K562 (cell line): ENCODE data around the gene FOXK2. TPM values are rescaled to one million over a fixed set of nuclear protein-coding genes. Genes with fewer than 3 reads are reported as not detected.
"Not testable (repeated sequence)": the region's sequence is repeated elsewhere in the genome, so short reads cannot be mapped to it uniquely, and the experiment has no call there.

Experiments used
- ATAC-seq: fragments of 200-7000 bp; cut with Tn5 transposase; 3 replicates; pipeline ENCODE4 v1.9.1; 2020; ENCODE audit warnings: moderate library complexity
- BruUV-seq: library from RNA; stranded (reverse); fragments of 400-500 nt; replicated peaks from 2 replicates; lab custom pipeline; 2021; lab: Mats Ljungman, UMichigan
- CTCF ChIA-PET: fragments of 300-600 bp; formaldehyde crosslinking; extraction: SDS; loops from one replicate; lab custom pipeline; 2021; ENCODE audit warnings: low intra/inter-chr PET ratio; lab: Yijun Ruan, JAX
- POLR2A ChIA-PET: fragments of 300-600, 350-650 bp; sonication (Branson Sonifier 250); formaldehyde crosslinking; extraction: SDS; loops from one replicate; lab custom pipeline; 2021; ENCODE audit warnings: antibody characterized with exemption, inconsistent platforms; lab: Yijun Ruan, JAX
- DNase-seq, 4 experiments: peaks; one replicate each; pipeline versions ENCODE4 v3.0.0 to v3.0.0-alpha.2; 2011 to 2018; ENCODE audit warnings: low spot score in 3 of 4, mixed read lengths in 3 of 4; ENCODE audit errors: extremely low read depth in 1 of 4
- FAIRE-seq: peaks from 2 replicates; lab custom pipeline; 2011; peaks lifted over from hg19 to GRCh38; lab: Jason Lieb, UNC
- H2AFZ ChIP-seq: 2 replicates; pipeline ENCODE4 v1.6.0; 2011; ENCODE audit warnings: low read depth, low read length, control low read depth, inconsistent platforms
- H3K27ac ChIP-seq: fragments of 200-600 bp; 3 replicates; pipeline ENCODE4 v1.8.0; 2011; ENCODE audit warnings: low read depth, mild to moderate bottlenecking, control low read depth, inconsistent platforms, low read length, moderate library complexity, mixed read lengths; ENCODE audit errors: extremely low read depth
- H3K27me3 ChIP-seq, 2 experiments: fragments of 300-600 bp in 1 of 2; 2 replicates in 1 of 2; 3 replicates in 1 of 2; pipeline versions ENCODE4 v1.6.0 to v1.8.0; 2011; ENCODE audit warnings: inconsistent platforms in 2 of 2, low read length in 2 of 2, mild to moderate bottlenecking in 1 of 2, mixed read lengths in 1 of 2, moderate library complexity in 1 of 2; ENCODE audit not compliant: control insufficient read depth in 2 of 2, insufficient read depth in 2 of 2
- H3K36me3 ChIP-seq: fragments of 300-600 bp; 3 replicates; pipeline ENCODE4 v1.8.0; 2011; ENCODE audit warnings: mild to moderate bottlenecking, low read length, inconsistent platforms; ENCODE audit not compliant: control insufficient read depth, insufficient read depth
- H3K4me1 ChIP-seq, 2 experiments: fragments of 200-600 bp in 1 of 2; replicated peaks in 1 of 2; 2 replicates in 1 of 2; 3 replicates in 1 of 2; pipeline versions ENCODE4 v1.5.1 to v1.8.0; 2011; ENCODE audit warnings: inconsistent platforms in 2 of 2, low read length in 2 of 2, mild to moderate bottlenecking in 1 of 2, mixed read lengths in 1 of 2, moderate library complexity in 1 of 2; ENCODE audit not compliant: control insufficient read depth in 2 of 2, insufficient read depth in 2 of 2
- H3K4me2 ChIP-seq: 2 replicates; pipeline ENCODE4 v1.6.1; 2011; ENCODE audit warnings: low read length, control low read depth, inconsistent platforms, mixed read lengths; ENCODE audit not compliant: insufficient read depth
- H3K4me3 ChIP-seq: fragments of 200-600 bp; sonication (generic), shearing (Covaris generic); 2 replicates; pipeline ENCODE4 v1.5.1; 2016; ENCODE audit warnings: control low read depth, inconsistent platforms
- H3K79me2 ChIP-seq: fragments of 200-600 bp; 3 replicates; pipeline ENCODE4 v1.8.0; 2011; ENCODE audit warnings: low read length, inconsistent platforms; ENCODE audit not compliant: control insufficient read depth, insufficient read depth
- H3K9ac ChIP-seq, 2 experiments: 2 replicates each; pipeline versions ENCODE4 v1.6.0 to v1.6.1; 2011; ENCODE audit warnings: low read depth in 2 of 2, low read length in 2 of 2, control low read depth in 1 of 2, inconsistent platforms in 1 of 2, mild to moderate bottlenecking in 1 of 2, mixed read lengths in 1 of 2; ENCODE audit not compliant: insufficient read depth in 1 of 2
- H3K9me1 ChIP-seq: one replicate; pipeline ENCODE4 v1.6.0; 2011; ENCODE audit warnings: inconsistent platforms, mild to moderate bottlenecking, low read length, moderate library complexity; ENCODE audit not compliant: control insufficient read depth, insufficient read depth
- H3K9me3 ChIP-seq: replicated peaks from 2 replicates; pipeline ENCODE4 v1.5.1; 2011; ENCODE audit warnings: low read depth, low read length, inconsistent platforms; ENCODE audit not compliant: control insufficient read depth, insufficient read depth
- H4K20me1 ChIP-seq: replicated peaks from 2 replicates; pipeline ENCODE4 v1.6.1; 2011; ENCODE audit warnings: low read length, inconsistent platforms, mixed read lengths; ENCODE audit not compliant: control insufficient read depth, insufficient read depth
- ARHGAP35 ChIP-seq: fragments of 450-650 bp; IDR thresholded peaks from 2 replicates; pipeline ENCODE4 v1.6.1; 2018; ENCODE audit not compliant: partially characterized antibody
- KLF16 ChIP-seq: IDR thresholded peaks from 2 replicates; pipeline ENCODE4 v1.6.1; 2016; ENCODE audit warnings: antibody characterized with exemption
- WGBS: fragments of 100-300 bp; shearing (Covaris generic); methylation state at CpG from one replicate; pipeline ENCODE4 v1.1.6; 2016; ENCODE audit warnings: low coverage, mixed read lengths; ENCODE audit not compliant: insufficient coverage; ENCODE audit errors: missing lambda C conversion rate; 5-methylcytosine and 5-hydroxymethylcytosine counted together
- in situ Hi-C: fragments of 300-500 bp; cut with MboI; formaldehyde crosslinking; loops from 4 replicates; pipeline ENCODE4 v1.15.0; 2018; ENCODE audit warnings: inconsistent platforms, mixed read lengths
- intact Hi-C: fragments of 100-400 bp; cut with micrococcal nuclease; formaldehyde crosslinking; loops from 2 replicates; pipeline ENCODE4 v1.14.2; 2022
- polyA plus RNA-seq, 8 experiments: library from polyadenylated mRNA; depleted of rRNA in 4 of 8; stranded (reverse) in 5 of 8; unstranded in 3 of 8; fragments of >200 nt; fragmentation: Nextera tagmentation in 2 of 8; fragmentation: Illumina TruSeq in 1 of 8; extraction: Ambion mirVana in 2 of 8; extraction: Trizol in 1 of 8; gene quantifications; 2 replicates each; pipeline versions ENCODE4 v1.2.1 to v1.2.3, GENCODE V29; 2011 to 2014; ENCODE audit warnings: inconsistent platforms in 1 of 8, missing spikeins in 1 of 8
- total RNA-seq, 7 experiments: library from RNA; depleted of rRNA in 6 of 7; stranded (reverse); fragments of >200 nt in 6 of 7; fragmentation: Illumina TruSeq in 2 of 7; extraction: Trizol in 2 of 7; gene quantifications; 2 replicates each; pipeline versions ENCODE4 v1.2.1 to v1.2.3, GENCODE V29; 2011 to 2021; ENCODE audit warnings: low replicate concordance in 1 of 7
- TF ChIP-seq, protein P1 (sequence below): fragments of 450-650 bp; IDR thresholded peaks from 2 replicates; pipeline ENCODE4 v1.6.1; 2018; ENCODE audit not compliant: partially characterized antibody

The FOXK2 gene
- total and polyA plus RNA-seq, 9 of the 15 experiments (the other 6 are each of a cell fraction or from before 2014, with no cell fraction given): 3.0 to 86.0 (median 44.1) TPM

DNA sequence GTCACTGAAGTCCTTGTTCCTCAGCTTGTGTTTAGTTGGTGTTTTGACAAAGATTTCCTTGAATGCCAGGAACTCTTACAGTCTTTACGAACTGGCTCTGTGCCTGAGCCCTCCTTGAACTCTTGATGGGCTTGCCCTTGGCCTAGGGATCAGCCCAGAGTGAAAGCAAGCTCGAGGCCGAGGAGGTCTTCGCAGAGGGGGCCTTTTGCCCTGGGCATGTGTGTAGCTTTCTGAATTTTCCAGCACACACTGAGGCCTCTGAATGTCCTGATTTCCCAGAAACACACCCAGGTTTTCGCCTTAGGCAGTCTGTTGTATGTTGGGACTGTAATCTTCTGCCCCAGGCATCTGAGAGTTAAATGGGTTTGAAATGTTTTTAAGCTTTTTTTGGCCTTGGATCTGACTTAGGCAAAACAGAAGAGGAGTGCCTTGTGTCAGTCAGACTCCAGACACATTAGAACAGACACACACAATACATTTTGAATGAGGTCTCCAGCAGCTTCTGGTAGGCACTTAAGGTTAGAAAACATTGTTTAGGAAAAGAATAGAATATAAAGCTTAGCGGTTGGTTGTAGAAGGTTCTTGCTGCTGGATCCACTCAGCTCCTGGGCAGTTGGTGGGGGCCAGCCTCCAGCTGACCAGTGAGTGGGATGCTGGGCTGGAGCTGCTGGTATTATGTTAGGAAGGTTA lies 17.1 kb downstream of the FOXK2 start:
- H3K4me2 ChIP-seq: no peak overlapping the region
- BruUV-seq: no TSS peak
- ChIA-PET POLR2A (interaction anchor here (1.0 to 3.3 kb wide), 10 partner anchors 8 to 17 kb away, joined by 3 to 16 read pairs (median 6); partner anchors contain the start of gene FOXK2), CTCF (interaction anchor here (1.2 kb wide), 1 partner anchor 15 kb away, joined by 3 read pairs; no protein-coding TSS in a partner anchor)
- in situ Hi-C loops: no loop called here
- H3K27ac ChIP-seq: peak overlapping the region; percentile 38; the same call in 1 of the 3 replicates
- peaks cover 14 to 28% of the 10 kb centered on the region in 2 experiments for H3K4me1 ChIP-seq
- H3K27me3 ChIP-seq: no peaks in the 10 kb centered on the region
- peaks cover 63% of the 10 kb centered on the region for H4K20me1 ChIP-seq
- H3K9me1 ChIP-seq: peaks cover 9% of the 10 kb centered on the region
- H3K36me3 ChIP-seq: peaks cover 21% of the 10 kb centered on the region; the same call in 2 of the 3 replicates
- intact Hi-C loops: no loop called here
- DNase-seq (no peak), ATAC-seq (no peak), FAIRE-seq (no peak)
- no peak overlapping the region for H2AFZ ChIP-seq
- no peak overlapping the region for H3K4me3 ChIP-seq
- TF ChIP-seq ARHGAP35 (no peak), KLF16 (no peak)
- TF ChIP-seq, protein P1, sequence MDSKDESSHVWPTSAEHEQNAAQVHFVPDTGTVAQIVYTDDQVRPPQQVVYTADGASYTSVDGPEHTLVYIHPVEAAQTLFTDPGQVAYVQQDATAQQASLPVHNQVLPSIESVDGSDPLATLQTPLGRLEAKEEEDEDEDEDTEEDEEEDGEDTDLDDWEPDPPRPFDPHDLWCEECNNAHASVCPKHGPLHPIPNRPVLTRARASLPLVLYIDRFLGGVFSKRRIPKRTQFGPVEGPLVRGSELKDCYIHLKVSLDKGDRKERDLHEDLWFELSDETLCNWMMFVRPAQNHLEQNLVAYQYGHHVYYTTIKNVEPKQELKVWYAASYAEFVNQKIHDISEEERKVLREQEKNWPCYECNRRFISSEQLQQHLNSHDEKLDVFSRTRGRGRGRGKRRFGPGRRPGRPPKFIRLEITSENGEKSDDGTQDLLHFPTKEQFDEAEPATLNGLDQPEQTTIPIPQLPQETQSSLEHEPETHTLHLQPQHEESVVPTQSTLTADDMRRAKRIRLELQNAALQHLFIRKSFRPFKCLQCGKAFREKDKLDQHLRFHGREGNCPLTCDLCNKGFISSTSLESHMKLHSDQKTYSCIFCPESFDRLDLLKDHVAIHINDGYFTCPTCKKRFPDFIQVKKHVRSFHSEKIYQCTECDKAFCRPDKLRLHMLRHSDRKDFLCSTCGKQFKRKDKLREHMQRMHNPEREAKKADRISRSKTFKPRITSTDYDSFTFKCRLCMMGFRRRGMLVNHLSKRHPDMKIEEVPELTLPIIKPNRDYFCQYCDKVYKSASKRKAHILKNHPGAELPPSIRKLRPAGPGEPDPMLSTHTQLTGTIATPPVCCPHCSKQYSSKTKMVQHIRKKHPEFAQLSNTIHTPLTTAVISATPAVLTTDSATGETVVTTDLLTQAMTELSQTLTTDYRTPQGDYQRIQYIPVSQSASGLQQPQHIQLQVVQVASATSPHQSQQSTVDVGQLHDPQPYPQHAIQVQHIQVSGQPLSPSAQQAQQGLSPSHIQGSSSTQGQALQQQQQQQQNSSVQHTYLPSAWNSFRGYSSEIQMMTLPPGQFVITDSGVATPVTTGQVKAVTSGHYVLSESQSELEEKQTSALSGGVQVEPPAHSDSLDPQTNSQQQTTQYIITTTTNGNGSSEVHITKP: peak; percentile 25
- peaks cover 100% of the 10 kb centered on the region for H3K79me2 ChIP-seq
- 66% methylated on average over 6 of the region's 6 CpGs for WGBS
- H3K9me3 ChIP-seq: no peaks in the 10 kb centered on the region
- H3K9ac ChIP-seq: peak overlapping the region in 1 of 2 experiments; percentile 76; a peak in 2 of 4 replicates

- DNase-seq, H3K9me3 ChIP-seq, H3K27me3 ChIP-seq, H3K4me3 ChIP-seq, H3K9me1 ChIP-seq, BruUV-seq, H3K4me2 ChIP-seq, H3K27ac ChIP-seq, ATAC-seq, FAIRE-seq, in situ Hi-C loops, intact Hi-C loops, H3K9ac ChIP-seq, H2AFZ ChIP-seq, CTCF ChIA-PET: not testable (repeated sequence)
- peaks cover 14 to 28% of the 10 kb centered on the region in 2 experiments for H3K4me1 ChIP-seq
- POLR2A ChIA-PET: interaction anchor here (0.6 to 3.3 kb wide), 9 partner anchors 10 to 43 kb away, joined by 3 to 16 read pairs (median 4); partner anchors contain the start of gene FOXK2
- H3K36me3 ChIP-seq: peaks cover 21% of the 10 kb centered on the region; the same call in 2 of the 3 replicates
- 88% methylated on average over 7 of the region's 9 CpGs for WGBS
- H3K79me2 ChIP-seq: peaks cover 100% of the 10 kb centered on the region
- H4K20me1 ChIP-seq: peaks cover 63% of the 10 kb centered on the region
Measured at GRCh38 chr17:82537228-82537627, 17.7 kb downstream of the FOXK2 start.
